AG08395 (cell line): Measurements from ENCODE around the gene FARS2.
"Not testable (repeated sequence)": the region's sequence is repeated elsewhere in the genome, so short reads cannot be mapped to it uniquely, and the experiment has no call there.

Source experiments
- DNase-seq: peaks from one replicate; pipeline ENCODE4 v3.0.0; 2012; ENCODE audit warnings: mixed read lengths, low spot score

The FARS2 gene

DNA sequence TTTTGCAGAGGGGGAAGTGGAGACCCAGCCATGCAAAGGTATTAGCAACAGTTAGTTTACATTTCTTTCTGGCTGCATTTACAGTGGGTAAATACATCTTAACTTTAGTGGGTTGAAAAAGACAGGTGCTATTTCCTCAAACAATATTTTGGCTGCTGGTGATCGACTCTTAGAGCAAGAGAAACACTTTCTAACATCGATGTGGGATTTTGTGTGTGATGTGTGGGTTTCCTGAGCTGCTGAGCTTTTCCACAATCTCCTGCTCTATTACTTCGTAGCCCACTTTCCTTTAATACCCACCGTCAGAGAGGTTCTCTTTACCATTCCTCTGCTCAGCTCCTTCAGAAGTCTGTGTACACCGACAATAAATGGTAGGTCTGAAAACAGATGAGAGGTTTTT lies 406.4 kb downstream of the FARS2 start:
- DNase-seq = no peak

DNA sequence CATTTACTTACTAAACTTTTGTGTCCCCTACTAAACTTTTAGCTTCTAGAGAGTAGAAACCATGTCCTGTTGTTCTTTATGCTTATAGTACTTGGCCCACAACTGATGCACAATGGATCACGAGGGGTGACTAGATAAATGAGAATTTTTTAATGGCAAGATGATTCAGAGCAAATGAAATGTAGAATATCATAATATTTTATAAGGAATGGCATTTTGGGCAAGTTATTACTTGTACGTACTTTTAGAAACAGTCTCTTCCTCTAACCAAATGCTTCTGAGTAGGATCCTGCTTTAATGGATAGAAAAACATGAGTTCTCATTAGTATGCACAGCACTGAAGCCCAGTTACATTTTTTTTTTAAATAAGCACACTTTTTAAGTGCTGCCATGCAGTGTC lies 409.1 kb downstream of the FARS2 start:
- no peak for DNase-seq

DNA sequence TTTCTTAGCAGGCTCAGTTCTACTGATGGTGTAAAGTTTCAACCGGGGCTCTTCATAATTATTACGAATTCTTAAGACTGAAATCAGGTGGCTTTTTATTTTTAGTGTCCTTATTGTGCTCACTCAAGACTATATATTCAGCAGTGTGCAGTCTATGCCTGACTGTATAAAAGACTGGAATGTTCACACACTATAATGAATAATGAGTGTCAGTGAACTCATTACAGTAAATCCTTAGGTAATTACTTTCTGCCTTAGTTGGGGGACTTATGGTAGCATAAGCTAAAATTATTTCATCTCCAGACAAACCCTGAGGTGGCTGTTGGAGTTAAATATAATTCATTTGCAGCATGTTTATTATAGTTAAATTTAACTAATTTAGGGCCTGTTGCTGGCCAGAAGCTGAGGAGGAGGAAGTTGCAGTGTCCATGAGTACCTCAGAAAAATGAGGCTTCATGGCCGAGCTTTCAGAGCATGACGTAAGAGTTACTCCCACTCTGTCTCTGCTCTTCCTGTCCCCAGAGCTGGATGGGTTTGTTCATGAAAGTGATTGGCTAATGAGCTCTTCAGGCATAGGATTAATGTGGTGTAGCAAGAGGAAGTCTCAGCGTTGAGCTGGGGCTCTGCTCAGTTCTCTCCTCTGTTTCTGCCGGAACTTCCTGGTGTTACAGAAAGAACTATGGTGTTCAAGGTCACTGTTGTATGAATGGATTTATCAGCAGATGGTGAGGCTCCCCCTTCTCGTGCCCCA lies 409.7 kb downstream of the FARS2 start:
- peak; percentile 55 for DNase-seq

DNA sequence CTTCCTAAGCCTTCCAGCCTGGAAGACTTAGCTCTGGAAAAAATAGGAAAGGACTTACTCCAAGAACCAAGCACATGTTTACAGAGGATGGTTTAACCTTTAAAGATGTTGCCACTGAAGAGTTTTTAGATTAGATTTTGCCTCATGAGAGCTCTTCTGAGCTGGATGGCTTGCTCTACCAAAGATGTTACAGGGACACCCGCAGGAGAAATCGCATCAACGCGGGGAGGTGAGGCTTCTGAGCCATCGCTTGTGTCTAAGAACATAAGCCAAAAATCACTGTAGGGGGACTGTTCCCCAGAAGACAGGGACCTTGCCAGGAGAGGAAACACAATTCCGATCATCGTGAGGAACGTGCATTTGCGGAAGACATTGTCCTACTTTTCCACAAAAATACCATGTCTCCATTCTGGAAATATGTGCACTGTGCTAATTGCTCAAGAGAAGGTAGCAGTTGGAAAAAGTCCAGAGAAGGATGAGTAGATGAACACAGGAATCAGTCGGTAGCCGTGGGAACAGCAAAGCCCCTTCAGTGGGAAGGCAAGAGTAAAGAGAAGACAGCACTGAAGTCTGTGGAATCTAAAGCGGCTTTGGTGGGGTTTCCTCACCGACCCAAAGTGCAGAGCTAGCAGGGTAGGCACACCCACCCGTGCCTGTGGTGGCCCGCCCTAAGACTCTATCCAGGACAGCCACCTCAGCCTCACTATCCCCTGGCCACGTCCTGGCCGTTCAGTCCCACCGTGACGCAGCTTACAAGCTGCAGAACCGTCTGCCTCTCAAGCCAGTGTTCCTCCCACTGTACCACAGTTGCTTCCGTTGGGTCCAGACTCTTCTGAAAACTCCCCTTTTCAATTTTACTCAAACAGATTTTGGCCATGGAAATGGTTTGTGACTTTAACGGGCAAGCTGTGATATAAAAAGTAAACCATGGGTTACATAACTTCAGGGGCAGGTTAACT lies 410.6 kb downstream of the FARS2 start:
- peak; percentile 56 for DNase-seq

DNA sequence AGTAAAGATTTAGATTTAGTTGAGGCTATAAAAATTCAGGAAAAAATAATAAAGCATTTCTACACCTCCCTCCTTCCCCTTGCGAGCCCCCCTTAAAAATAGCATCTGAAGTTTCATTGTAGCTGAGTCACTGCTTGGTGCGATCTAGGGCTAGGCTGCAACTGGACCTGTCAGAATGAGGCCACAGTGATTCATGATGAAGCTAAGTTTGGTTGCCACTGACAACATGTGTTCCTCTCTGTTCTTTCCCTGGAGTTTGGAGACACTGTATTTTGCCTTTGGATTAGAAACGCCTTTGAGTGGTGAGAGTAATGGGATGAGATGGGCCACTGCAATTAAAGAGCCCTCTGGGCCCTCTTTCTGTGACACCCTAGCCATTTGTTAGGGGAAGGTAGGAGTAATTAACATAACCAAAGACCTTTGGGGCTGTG lies 411.3 kb downstream of the FARS2 start:
- peak; percentile 93 for DNase-seq

DNA sequence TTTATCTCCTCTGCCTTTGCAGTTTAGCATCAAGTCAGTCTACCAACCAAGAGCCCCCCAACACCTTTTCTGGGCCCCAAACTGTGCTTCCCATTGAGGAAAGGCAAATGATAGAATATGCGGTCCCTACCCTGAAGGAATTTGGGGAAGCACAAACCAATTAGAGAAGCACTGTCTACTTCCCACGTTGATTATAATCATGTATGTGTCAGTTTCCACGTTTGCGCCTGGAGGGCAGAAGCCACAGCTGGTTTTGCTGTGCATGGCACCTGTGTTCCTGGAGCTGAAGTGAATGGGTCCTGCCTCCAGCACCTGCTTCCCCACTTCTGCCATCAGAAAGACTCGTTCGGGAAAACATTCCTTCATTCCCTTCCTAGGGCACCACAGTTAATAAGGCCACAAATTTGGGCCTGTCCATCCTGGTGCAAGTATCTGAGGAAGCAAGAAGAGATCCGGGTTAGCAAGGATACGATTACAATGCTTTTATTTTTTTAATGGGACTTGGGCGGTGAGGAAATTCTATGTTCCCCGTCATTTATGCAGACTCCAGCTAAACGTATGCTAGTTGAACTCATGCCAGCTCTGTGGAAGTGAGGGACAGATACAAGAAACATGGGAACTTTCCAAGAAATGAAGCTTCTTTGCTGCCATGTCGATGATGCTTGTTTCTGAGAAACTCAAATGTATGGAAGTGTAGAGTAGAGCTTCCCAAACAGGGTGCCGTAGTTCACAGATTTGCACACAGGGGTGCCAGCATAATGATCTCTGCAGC lies 411.9 kb downstream of the FARS2 start:
- DNase-seq = no peak

DNA sequence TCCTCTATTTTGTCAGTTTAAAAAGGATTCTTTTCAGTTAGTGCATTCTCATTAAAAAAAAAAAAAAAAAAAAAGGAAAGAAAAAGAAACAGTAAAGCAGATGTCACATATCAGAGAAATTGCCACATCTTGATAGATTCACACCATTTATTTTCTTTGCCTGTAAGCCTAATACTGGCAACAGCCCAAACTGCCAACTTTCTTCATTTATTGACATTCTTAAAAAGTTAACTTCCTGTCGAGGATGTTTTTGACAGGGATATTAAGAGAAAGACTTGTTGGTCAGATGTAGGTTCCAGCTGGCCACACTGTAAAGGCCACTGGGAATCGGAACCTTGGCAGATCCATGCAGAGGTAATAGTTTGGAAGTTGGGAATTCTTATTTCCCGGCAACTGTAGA lies 412.8 kb downstream of the FARS2 start:
- no peak for DNase-seq

DNA sequence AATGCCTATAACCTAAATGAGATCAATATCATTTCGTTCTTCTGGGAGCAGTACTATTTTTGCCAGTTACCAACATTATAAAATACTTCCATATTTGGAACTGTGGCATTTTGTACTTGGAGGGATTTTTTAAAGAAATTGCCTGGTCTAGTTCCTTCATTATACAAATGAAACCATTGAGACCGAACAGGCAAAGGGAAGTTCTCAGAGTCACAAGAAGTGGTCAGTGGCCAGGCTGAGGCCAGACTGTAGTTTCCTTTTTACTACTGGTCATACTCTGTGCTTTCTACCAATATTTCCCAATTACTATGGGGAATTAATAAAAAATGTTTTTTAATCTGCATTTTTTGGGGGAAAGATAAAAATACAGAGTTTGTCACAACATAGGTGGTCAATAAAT lies 413.4 kb downstream of the FARS2 start:
- DNase-seq = no peak

DNA sequence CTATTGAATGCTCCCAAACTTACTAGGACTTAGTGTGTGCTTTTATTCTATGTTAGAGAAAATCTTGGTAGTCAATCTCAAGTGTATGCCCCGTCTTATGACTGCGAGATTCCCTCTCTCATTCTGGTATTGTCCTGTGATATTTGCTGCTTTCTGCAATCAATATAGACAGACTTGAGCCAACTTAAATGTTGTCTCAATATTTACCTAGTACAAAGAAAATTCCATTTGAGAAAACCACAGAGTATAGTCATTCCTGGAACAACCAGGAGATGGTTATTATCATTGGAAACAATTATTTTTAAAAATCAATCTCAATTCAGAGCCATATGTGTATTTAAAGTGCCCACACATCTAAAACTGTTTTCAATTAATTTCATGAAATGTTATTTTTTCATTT lies 415.4 kb downstream of the FARS2 start:
- no peak for DNase-seq

DNA sequence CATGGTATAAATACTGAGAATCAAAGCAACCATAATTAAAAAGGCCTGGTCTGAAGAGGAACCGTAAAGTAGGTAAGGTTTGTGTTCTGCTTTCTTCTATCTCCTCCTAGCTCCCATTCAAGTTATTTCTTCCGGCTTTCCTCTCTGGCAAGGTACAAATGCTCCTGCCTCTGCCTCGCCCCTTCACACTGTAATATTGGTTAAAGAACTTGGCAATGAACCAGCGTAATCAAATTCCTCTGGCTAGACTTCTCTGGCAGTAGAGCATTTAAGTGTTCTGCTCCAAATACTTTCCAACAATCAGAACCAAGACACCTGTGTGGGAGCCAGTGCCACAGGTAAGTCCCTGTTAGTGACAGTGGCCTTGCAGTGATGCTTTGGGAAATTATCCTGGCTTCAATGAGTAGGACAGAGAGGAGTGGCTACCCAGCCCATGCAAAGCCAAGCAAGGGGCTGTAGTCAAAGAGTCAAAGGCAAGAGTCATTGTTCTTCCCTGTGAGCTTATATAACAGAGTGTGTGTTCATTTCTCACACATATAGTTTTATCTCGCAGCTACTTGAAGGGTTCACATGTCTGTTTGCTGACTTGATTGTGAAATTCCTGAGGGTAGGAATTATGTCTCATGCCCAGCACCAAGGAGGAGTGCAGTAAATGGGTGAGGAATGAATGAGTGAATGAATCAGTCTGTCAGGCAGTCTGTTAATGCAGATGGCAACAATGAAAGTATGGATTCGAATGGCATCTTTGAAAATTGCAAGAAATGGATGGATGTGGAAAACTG lies 416.1 kb downstream of the FARS2 start:
- no peak for DNase-seq

DNA sequence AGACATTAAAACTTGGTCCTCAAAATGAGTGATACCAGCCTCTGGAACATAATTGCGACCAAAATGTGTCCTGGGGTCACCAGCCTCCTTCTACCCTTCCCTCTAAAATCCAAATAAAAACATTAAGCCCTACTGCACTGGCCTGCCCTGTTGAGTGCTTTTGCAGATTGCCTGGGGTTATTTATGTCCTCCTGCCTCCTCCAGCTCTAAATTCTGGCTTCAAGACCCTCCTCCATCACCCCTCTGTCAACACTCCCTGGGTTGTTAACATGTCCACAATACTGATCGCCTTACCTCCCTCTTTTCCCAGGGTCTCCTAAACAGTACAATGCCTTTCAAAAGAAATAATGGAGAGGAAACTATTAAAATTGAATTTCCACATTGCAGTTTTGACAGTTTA lies 418.0 kb downstream of the FARS2 start:
- DNase-seq = no peak

DNA sequence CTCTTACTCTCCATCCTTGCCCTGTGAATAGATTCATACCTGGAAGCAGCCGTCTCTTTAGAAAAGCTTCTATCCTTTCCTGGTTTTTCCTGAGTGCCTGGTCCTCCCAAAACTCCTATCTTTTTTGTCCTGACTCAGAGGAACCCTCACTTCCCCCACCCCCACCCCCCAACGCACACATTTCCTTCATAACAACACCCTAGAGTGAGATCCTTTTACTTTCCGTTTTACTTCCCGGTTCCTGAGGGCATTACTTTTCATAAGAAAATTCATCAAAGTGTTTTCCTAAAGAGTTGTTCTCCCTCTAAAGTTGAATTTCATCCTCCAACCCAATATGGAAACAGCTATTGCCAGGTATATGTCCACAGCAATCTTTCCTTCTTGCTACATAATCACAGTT lies 418.4 kb downstream of the FARS2 start:
- DNase-seq = no peak

DNA sequence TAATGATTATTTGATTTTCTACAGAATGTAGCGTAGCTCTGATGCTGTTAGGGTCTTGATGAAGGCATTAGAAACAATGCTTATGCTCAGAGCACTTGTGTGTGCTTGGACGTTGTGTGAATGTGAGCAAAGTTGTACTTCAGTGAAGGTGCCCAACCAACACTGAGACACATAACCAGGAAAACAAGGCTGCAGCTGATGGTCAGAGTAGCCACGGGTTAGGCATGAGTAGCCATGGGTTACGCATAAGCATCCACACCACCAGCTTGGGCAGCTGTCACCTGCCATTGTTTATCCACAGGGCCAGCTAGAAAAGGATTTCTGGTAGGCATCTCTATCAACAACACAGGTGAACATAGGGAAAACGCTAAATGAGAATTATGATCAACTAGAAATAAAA lies 418.8 kb downstream of the FARS2 start:
- DNase-seq = no peak

DNA sequence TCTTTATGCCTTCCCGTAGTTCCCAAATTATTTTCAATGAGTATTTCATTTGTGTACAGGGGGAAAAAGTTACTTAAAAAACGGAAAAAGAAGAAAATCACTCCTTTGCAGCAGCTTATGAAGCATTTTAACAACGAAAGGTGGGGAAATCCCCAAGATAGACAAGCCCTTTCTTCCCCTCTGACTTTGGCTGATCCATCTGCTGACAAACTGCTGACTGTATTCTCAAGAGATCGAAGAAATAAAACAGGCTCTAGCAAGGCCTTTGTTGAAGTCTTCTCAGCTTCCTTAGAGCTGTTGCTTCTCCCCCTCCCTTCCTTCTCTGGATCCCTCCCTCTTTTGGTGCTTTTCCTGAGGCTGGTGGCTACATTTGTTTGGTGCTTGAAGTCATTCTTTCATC lies 420.2 kb downstream of the FARS2 start:
- no peak for DNase-seq

DNA sequence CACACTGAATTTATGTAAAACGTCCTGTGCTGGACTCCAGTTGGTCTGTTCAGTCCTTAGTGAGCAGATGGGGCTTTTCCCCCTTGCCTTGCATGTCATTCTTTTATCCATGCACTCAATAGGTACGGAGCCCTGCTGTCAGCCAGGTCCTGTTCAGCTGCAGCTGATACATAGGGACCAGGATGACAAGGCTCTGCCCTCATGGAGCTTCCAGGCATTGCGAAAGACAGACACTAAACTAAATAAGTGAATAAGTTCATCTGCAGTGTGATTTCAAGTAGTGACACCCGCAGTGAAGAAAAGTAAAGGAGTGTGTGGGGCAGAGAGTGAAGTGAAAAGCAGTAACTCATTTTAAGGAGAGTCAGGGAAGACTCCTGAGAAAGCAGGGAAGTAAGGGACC lies 421.2 kb downstream of the FARS2 start:
- no peak for DNase-seq

DNA sequence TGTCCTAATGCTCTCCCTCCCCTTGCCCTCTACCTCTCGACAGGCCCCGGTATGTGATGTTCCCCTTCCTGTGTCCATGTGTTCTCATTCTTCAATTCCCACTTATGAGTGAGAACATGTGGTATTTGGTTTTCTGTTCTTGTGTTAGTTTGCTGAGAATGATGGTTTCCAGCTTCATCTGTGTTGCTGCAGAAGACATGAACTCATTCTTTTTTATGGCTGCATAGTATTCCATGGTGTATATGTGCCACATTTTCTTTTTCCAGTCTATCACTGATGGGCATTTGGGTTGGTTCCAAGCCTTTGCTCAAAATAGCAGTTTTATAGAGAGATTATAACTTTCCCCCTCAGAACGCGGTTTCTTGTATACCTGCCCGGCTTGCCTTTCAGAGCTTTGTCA lies 422.4 kb downstream of the FARS2 start:
- DNase-seq = not testable (repeated sequence)

DNA sequence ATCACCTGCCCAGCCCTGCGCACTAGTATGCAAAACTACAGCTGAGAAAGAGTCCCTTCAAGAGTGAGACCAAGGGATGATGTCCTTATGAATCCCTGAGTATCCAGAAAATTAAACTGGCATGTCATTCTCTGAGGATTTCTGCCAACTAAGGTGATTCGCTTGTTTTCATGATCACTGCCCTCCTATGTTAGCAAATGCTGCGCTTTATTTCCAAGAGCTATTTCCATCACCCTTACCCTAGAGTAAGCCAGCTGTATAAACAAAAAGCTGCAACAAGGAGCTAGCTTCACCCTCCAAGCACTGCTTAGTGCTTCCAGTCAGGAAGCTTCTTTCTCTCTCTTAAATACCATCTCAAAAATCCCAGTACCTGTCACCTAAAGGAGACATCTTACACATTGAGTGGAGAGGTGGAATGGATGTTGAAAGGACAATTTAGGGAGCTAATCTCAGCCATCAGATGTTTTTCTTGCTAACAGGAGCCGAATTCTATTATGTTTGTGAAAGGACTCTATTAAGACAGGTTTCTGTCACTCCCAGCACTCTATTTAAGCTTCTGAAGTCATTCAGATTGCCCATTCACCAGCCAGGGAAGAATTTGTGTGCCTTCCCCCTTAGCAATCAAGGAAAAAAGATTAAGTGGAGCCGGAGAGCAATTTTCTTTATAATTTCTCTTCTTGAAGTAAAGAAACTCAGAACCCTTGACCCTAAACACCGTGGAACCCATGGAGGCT lies 423.2 kb downstream of the FARS2 start:
- no peak for DNase-seq

DNA sequence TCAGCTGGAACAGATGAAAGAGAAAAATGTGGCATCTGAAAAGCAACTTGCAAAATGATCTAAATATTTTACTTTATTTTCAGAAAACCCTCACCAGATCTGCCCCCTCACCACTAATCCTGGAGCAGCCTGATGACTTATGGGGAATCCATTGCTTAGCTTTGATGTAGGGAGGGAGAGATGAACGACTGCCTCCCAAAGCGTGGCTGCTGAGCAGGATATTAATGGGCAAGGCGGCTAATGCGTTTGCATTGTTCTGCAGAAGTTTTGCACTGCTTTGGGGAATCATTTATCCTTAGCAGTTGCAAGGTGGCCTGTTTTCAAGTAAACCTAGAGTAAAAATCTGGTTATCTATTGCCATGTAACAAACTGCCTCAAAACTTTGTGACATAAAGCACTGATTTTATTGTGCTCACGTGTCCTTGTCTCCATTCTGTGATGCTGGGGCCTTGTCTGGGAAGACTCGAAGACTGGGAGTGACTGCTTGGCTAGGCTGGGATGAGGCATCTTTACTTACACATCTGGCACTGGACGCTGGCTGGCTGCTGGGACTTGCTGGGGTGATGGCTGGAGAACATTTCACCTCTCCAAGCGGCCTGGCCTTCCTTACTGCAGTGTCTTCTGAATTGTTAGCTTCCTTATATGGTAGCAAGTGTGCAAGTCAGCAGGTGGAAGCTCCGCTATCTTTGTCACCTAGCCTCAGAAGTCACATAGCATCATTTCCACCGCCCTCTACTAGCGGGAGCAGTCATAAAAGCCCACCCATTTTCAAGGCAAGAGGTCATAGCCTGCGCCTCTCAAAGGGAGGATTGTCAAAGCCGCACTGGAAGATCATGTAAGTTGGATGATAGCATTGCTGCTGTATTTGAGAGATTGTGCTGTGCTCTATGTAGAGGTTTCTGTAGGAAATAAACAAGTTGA lies 432.2 kb downstream of the FARS2 start:
- no peak for DNase-seq

DNA sequence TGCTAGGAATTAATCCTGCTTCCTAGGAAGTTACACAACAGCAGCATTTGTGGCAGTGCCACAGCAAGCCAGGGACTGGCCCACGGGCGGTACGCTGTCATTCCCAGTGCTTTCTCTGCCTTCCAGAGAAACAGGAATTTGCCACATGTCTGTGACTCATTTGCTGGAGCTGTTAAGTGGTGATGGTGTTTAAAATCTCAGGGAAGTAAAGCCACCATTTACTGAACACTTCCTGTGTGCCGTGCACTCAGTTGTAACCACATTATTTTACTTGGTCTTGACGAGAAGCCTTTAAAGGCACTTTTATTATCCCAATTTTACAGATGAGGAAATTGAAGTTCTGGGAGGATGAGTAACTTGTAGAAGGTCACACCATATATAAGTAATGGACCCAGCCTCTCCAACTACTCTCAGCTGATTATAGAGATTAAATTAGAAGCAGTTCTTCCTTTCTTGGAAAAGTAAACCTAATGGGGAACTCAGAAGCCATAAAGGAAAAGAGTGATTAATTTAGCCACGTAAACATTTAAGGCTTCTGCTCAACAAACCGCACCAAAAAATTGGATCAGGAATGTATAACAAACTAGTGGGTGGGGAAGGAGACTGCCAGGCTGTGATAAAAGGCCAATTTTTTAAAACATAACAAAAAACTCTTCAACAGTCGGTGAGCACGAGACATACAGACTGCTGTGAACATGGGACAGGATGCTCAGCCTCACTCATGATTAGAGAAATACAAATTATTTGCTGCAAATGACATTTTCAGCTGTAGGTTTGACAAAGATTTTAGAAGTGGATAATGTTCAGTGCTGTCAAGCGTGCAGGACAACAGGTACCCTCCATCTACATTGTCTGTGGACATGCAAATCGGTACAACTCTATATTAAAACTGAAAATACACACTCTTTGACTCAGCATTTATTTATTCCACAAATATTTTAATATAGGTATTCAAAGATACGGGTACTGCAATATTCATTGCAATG lies 434.2 kb downstream of the FARS2 start:
- DNase-seq = peak; percentile 83
